Measurements from ENCODE around the gene DYNLRB1. TPM values are rescaled to one million over a fixed set of nuclear protein-coding genes. Genes with fewer than 3 reads are reported as not detected.

DYNLRB1 gene
- total and polyA plus RNA-seq, 10 of the 15 experiments (the other 5 are each of a cell fraction or from before 2014, with no cell fraction given), result 87.9 to 313 (median 153) TPM

DNA sequence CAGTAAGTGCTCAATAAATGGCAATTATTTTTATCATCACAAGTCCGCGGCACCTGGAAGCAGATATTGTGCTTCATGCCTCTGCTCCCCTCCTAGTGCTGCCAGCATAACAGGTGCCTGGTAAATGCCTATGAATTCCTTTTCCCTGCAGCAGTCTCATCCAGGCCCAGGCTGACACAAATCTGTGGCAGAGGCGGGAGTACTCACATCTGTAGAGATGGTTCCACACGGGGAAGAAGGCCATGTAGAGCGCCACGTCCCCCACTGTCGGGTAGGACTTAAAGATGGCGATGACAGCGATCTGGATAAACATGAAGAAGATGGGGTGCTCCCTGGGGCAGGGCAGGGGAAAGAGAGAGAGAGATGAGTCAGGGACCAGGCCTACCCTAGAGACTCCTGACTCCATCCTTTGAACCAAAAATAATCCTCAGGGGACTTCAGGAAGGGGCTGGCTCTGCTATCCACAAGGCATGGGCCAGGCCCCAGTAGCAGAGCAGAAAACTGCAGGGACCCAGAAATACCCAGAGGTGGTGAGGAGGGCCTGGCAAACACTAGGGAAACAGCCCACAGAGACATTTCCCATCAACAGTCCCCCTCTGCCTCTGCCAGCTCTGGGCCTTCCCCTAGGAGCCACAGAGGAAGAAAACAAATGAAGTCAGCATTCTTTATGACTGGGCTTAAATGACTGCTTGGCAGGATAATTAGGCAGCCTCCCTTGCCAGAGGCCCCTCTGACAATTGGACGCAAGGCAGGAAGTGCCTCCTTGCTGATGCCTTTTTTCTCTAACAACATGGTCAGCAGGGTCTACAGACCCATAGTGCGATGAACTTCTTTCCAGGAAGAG is 65.3 kb downstream of the DYNLRB1 start (continued):
- TF ChIP-seq SKIL (IDR thresholded peaks at IDR 0.05; ENCODE audit: low read depth, poor library complexity, severe bottlenecking), result peak; percentile 36
- peak; percentile 31 for TF ChIP-seq RELA (IDR thresholded peaks at IDR 0.05; ENCODE audit: borderline replicate concordance, partially characterized antibody)
- TF ChIP-seq SIN3A (IDR thresholded peaks at IDR 0.05; ENCODE audit: low read depth, low read length), result no peak
- peak; percentile 62 for TF ChIP-seq PKNOX1 (IDR thresholded peaks at IDR 0.05)
- TF ChIP-seq ATF7 (IDR thresholded peaks at IDR 0.05; ENCODE audit: low read depth), result peak; percentile 79
- TF ChIP-seq E2F4 (IDR thresholded peaks at IDR 0.05; ENCODE audit: low read depth, low read length), result no peak
- TF ChIP-seq ZNF217 (IDR thresholded peaks at IDR 0.05), result no peak
- TF ChIP-seq TARDBP (IDR thresholded peaks at IDR 0.05; ENCODE audit: borderline replicate concordance), result no peak
- TF ChIP-seq CBX5 (IDR thresholded peaks at IDR 0.05; ENCODE audit: low read depth), result no peak
